H1 (cell line): ENCODE data around the gene RGS14. TPM values are rescaled to one million over a fixed set of nuclear protein-coding genes. Genes with fewer than 3 reads are reported as not detected.

ENCODE experiments used
- CTCF ChIA-PET: fragments of 300-600 bp; sonication (Branson Sonifier 250); formaldehyde crosslinking; loops from one replicate; lab custom pipeline; 2021; ENCODE audit not compliant: partially characterized antibody; lab: Charles Lee
- POLR2A ChIA-PET: fragments of 300-600 bp; sonication (Branson Sonifier 250); formaldehyde crosslinking; loops from one replicate; lab custom pipeline; 2021; ENCODE audit warnings: inconsistent platforms; ENCODE audit not compliant: partially characterized antibody; lab: Charles Lee
- DNase-seq, 2 experiments: peaks; one replicate each; pipeline versions ENCODE4 v3.0.0 to v3.0.0-alpha.2; 2010 to 2022; ENCODE audit warnings: low spot score in 2 of 2, low read depth in 1 of 2, mixed read lengths in 1 of 2
- FAIRE-seq: peaks from 2 replicates; lab custom pipeline; 2011; peaks lifted over from hg19 to GRCh38; lab: Jason Lieb, UNC
- H2AFZ ChIP-seq: 2 replicates; pipeline ENCODE4 v1.8.1; 2012; ENCODE audit warnings: low read length, inconsistent platforms
- H2AK5ac ChIP-seq: 2 replicates; pipeline ENCODE4 v1.6.1; 2013; ENCODE audit warnings: low read depth, low read length
- H2BK120ac ChIP-seq: replicated peaks from 2 replicates; pipeline ENCODE3; 2013; ENCODE audit warnings: low read depth, low read length, inconsistent platforms
- H2BK12ac ChIP-seq: 2 replicates; pipeline ENCODE4 v1.6.1; 2013; ENCODE audit warnings: low read depth, low read length
- H2BK15ac ChIP-seq: 2 replicates; pipeline ENCODE4 v1.6.1; 2013; ENCODE audit warnings: low read length
- H2BK20ac ChIP-seq: 2 replicates; pipeline ENCODE4 v1.6.1; 2013; ENCODE audit warnings: low read length
- H2BK5ac ChIP-seq: 2 replicates; pipeline ENCODE4 v1.6.1; 2013; ENCODE audit warnings: low read depth, low read length
- H3K14ac ChIP-seq: 2 replicates; pipeline ENCODE4 v1.6.1; 2013; ENCODE audit warnings: inconsistent platforms; ENCODE audit not compliant: insufficient read length
- H3K18ac ChIP-seq: 2 replicates; pipeline ENCODE4 v1.6.1; 2013; ENCODE audit warnings: low read length; ENCODE audit errors: extremely low read depth
- H3K23ac ChIP-seq: 2 replicates; pipeline ENCODE4 v1.6.1; 2013; ENCODE audit warnings: inconsistent platforms; ENCODE audit not compliant: insufficient read length
- H3K23me2 ChIP-seq: 2 replicates; pipeline ENCODE4 v1.6.1; 2013; ENCODE audit warnings: low read depth, low read length
- H3K27ac ChIP-seq: 2 replicates; pipeline ENCODE4 v1.6.1; 2011; ENCODE audit warnings: low read depth, low read length, inconsistent platforms
- H3K27me3 ChIP-seq, 4 experiments: replicated peaks in 1 of 4; 1 replicate in 1 of 4; 2 replicates in 3 of 4; pipeline versions ENCODE4 v1.6.1 to v1.8.1; 2011 to 2013; ENCODE audit warnings: low read length in 3 of 4, mild to moderate bottlenecking in 3 of 4, inconsistent platforms in 2 of 4, mixed read lengths in 2 of 4, moderate library complexity in 1 of 4; ENCODE audit not compliant: control insufficient read depth in 3 of 4, insufficient read depth in 3 of 4; ENCODE audit errors: extremely low read depth in 1 of 4
- H3K36me3 ChIP-seq, 4 experiments: 2 replicates each; pipeline versions ENCODE4 v1.6.1 to v1.8.1; 2011 to 2013; ENCODE audit warnings: mild to moderate bottlenecking in 4 of 4, low read length in 3 of 4, moderate library complexity in 2 of 4, control low read depth in 1 of 4, inconsistent platforms in 1 of 4; ENCODE audit not compliant: insufficient read depth in 4 of 4, control insufficient read depth in 2 of 4
- H3K4ac ChIP-seq: replicated peaks from 2 replicates; pipeline ENCODE3; 2013; ENCODE audit warnings: low read length, low read depth, mixed read lengths, inconsistent platforms; ENCODE audit not compliant: insufficient read length
- H3K4me1 ChIP-seq, 4 experiments: replicated peaks in 1 of 4; 1 replicate in 1 of 4; 2 replicates in 3 of 4; pipeline versions ENCODE4 v1.6.1 to v1.8.1; 2011 to 2013; ENCODE audit warnings: low read length in 3 of 4, inconsistent platforms in 2 of 4, mixed read lengths in 1 of 4; ENCODE audit not compliant: insufficient read depth in 4 of 4, control insufficient read depth in 3 of 4
- H3K4me2 ChIP-seq, 2 experiments: 2 replicates each; pipeline versions ENCODE4 v1.6.1 to v1.8.1; 2011 to 2013; ENCODE audit warnings: low read depth in 2 of 2, low read length in 2 of 2, control low read depth in 1 of 2, inconsistent platforms in 1 of 2, mild to moderate bottlenecking in 1 of 2; ENCODE audit not compliant: insufficient read depth in 1 of 2
- H3K4me3 ChIP-seq, 4 experiments: fragments of 200-600, 300-600 bp in 1 of 4; sonication (generic), shearing (Covaris generic), sonication (Bioruptor Twin) in 1 of 4; 2 replicates each; pipeline versions ENCODE4 v1.5.1 to v1.8.1; 2011 to 2016; ENCODE audit warnings: low read length in 4 of 4, low read depth in 3 of 4, control low read depth in 2 of 4, inconsistent platforms in 2 of 4, mild to moderate bottlenecking in 2 of 4, mixed read lengths in 1 of 4, moderate library complexity in 1 of 4; ENCODE audit not compliant: insufficient read depth in 2 of 4; ENCODE audit errors: extremely low read depth in 1 of 4
- H3K56ac ChIP-seq: replicated peaks from 2 replicates; pipeline ENCODE3; 2013; ENCODE audit warnings: low read depth, mild to moderate bottlenecking, mixed read lengths, low read length, inconsistent platforms; ENCODE audit not compliant: insufficient read length
- H3K79me1 ChIP-seq: 2 replicates; pipeline ENCODE4 v1.6.1; 2013; ENCODE audit warnings: low read depth, low read length, control low read depth
- H3K79me2 ChIP-seq, 2 experiments: 2 replicates each; pipeline versions ENCODE4 v1.6.1 to v1.8.1; 2012 to 2013; ENCODE audit warnings: low read length in 2 of 2, mild to moderate bottlenecking in 2 of 2, inconsistent platforms in 1 of 2; ENCODE audit not compliant: insufficient read depth in 2 of 2, control insufficient read depth in 1 of 2
- H3K9ac ChIP-seq, 4 experiments: replicated peaks in 1 of 4; 1 replicate in 1 of 4; 2 replicates in 3 of 4; pipeline versions ENCODE4 v1.6.1 to v1.8.1; 2011 to 2013; ENCODE audit warnings: low read depth in 3 of 4, low read length in 3 of 4, control low read depth in 2 of 4, mild to moderate bottlenecking in 2 of 4, moderate library complexity in 2 of 4, inconsistent platforms in 1 of 4; ENCODE audit errors: extremely low read depth in 1 of 4
- H3K9me3 ChIP-seq, 2 experiments: 2 replicates each; pipeline versions ENCODE4 v1.6.1 to v1.8.1; 2012 to 2013; ENCODE audit warnings: mild to moderate bottlenecking in 2 of 2, moderate library complexity in 2 of 2, control low read depth in 1 of 2, inconsistent platforms in 1 of 2, low read depth in 1 of 2, low read length in 1 of 2, mixed read lengths in 1 of 2; ENCODE audit not compliant: insufficient read depth in 2 of 2
- H4K20me1 ChIP-seq, 2 experiments: replicated peaks in 1 of 2; 2 replicates each; pipeline versions ENCODE3 to v1.8.1; 2011 to 2013; ENCODE audit warnings: inconsistent platforms in 2 of 2, low read length in 2 of 2, mild to moderate bottlenecking in 1 of 2; ENCODE audit not compliant: insufficient read depth in 2 of 2, control insufficient read depth in 1 of 2
- H4K5ac ChIP-seq: 2 replicates; pipeline ENCODE4 v1.6.1; 2013; ENCODE audit warnings: low read length, low read depth, mixed read lengths, inconsistent platforms; ENCODE audit not compliant: insufficient read length
- H4K8ac ChIP-seq: 2 replicates; pipeline ENCODE4 v1.8.0; 2013; ENCODE audit warnings: mild to moderate bottlenecking, moderate library complexity, low read length, inconsistent platforms; ENCODE audit not compliant: insufficient read depth; ENCODE audit errors: extremely low read depth
- H4K91ac ChIP-seq: replicated peaks from 2 replicates; pipeline ENCODE3; 2013; ENCODE audit warnings: low read length, mixed read lengths, inconsistent platforms; ENCODE audit not compliant: insufficient read length
- BRCA1 ChIP-seq: IDR thresholded peaks from 2 replicates; pipeline ENCODE4 v1.6.1; 2012; ENCODE audit warnings: low read depth, low read length, improper control_type of control experiment
- CEBPB ChIP-seq: IDR thresholded peaks from 2 replicates; pipeline ENCODE4 v1.6.1; 2012; ENCODE audit warnings: low read depth, low read length
- CHD1 ChIP-seq: IDR thresholded peaks from 2 replicates; pipeline ENCODE4 v1.6.1; 2012; ENCODE audit warnings: low read depth, low read length, improper control_type of control experiment
- GTF2F1 ChIP-seq: IDR thresholded peaks from 2 replicates; pipeline ENCODE4 v1.6.1; 2012; ENCODE audit warnings: low read depth, low read length, improper control_type of control experiment, borderline replicate concordance
- MAX ChIP-seq: IDR thresholded peaks from 2 replicates; pipeline ENCODE4 v1.6.1; 2012; ENCODE audit warnings: inconsistent platforms
- POU5F1 ChIP-seq: IDR thresholded peaks from 2 replicates; pipeline ENCODE4 v1.6.1; 2011; ENCODE audit warnings: low read depth, mild to moderate bottlenecking, low read length, moderate library complexity
- RFX5 ChIP-seq: IDR thresholded peaks from 2 replicates; pipeline ENCODE4 v1.6.1; 2011; ENCODE audit warnings: low read depth, low read length, improper control_type of control experiment, borderline replicate concordance
- SIRT6 ChIP-seq: IDR thresholded peaks from one replicate; pipeline ENCODE4 v1.7.1; 2012; ENCODE audit warnings: low read length, inconsistent platforms
- SP1 ChIP-seq: IDR thresholded peaks from 2 replicates; pipeline ENCODE4 v1.6.1; 2011; ENCODE audit warnings: low read depth, low read length
- SP4 ChIP-seq: IDR thresholded peaks from 2 replicates; pipeline ENCODE4 v1.6.1; 2012; ENCODE audit warnings: low read length, inconsistent platforms
- SUZ12 ChIP-seq: fragments of 200-600 bp; sonication (generic); IDR thresholded peaks from 2 replicates; pipeline ENCODE4 v1.6.1; 2012; ENCODE audit warnings: mild to moderate bottlenecking, inconsistent platforms, low read length, moderate library complexity, mixed read lengths
- TCF12 ChIP-seq: IDR thresholded peaks from 2 replicates; pipeline ENCODE4 v1.6.1; 2011; ENCODE audit warnings: low read depth, mild to moderate bottlenecking, low read length
- WGBS, 2 experiments: shearing (Covaris generic) in 1 of 2; methylation state at CpG; one replicate each; pipeline versions ENCODE4 v1.1.6 to v1.1.7; 2013 to 2015; ENCODE audit warnings: low lambda C conversion rate in 2 of 2, mixed read lengths in 2 of 2, inconsistent platforms in 1 of 2, low coverage in 1 of 2, missing lambda C conversion rate in 1 of 2; ENCODE audit not compliant: insufficient replicate concordance in 2 of 2, insufficient coverage in 1 of 2, insufficient read length in 1 of 2; ENCODE audit errors: extremely low coverage in 1 of 2, missing lambda C conversion rate in 1 of 2; 5-methylcytosine and 5-hydroxymethylcytosine counted together
- polyA plus RNA-seq, 7 experiments: library from polyadenylated mRNA; depleted of rRNA in 3 of 7; stranded (reverse) in 5 of 7; unstranded in 2 of 7; fragments of >200 nt in 5 of 7; fragments of 200-250 nt in 2 of 7; gene quantifications; 1 replicate in 5 of 7; 2 replicates in 1 of 7; 4 replicates in 1 of 7; pipeline versions ENCODE4 v1.2.1 to v1.2.3, GENCODE V29; 2011 to 2013; ENCODE audit warnings: missing spikeins in 2 of 7, mixed read lengths in 2 of 7
- total RNA-seq: library from RNA; stranded (reverse); fragmentation: NEBNext Ultra II Directional; extraction: Animal tissue kit (Norgen Biotek cat#: 25700); gene quantifications from 2 replicates; pipeline ENCODE4 v1.2.1, GENCODE V29; 2021

Gene RGS14
- total and polyA plus RNA-seq, 2 of the 8 experiments (the other 6 are each of a cell fraction or from before 2014, with no cell fraction given): 24.4 to 46.1 TPM

- Histone ChIP-seq H3K23ac (no peak overlapping the region), H3K4ac (no peak overlapping the region), H3K27ac (no peak overlapping the region), H3K9ac (no peak overlapping the region), H3K14ac (no peak overlapping the region), H3K9me3 (no peaks in the 10 kb centered on the region), H3K36me3 (no peaks in the 10 kb centered on the region), H3K56ac (no peak overlapping the region), H2AFZ (no peak overlapping the region), H4K91ac (no peak overlapping the region), H4K5ac (no peak overlapping the region), H2AK5ac (no peak overlapping the region), H3K79me2 (no peaks in the 10 kb centered on the region), H2BK120ac (no peak overlapping the region), H4K20me1 (no peaks in the 10 kb centered on the region), H3K4me3 (no peak overlapping the region), H3K18ac (no peak overlapping the region), H4K8ac (no peak overlapping the region), H2BK5ac (no peak overlapping the region), H3K79me1 (no peaks in the 10 kb centered on the region), H3K23me2 (peaks cover 13% of the 10 kb centered on the region; the same call in 1 of the 2 replicates), H3K4me2 (no peak overlapping the region), H2BK20ac (no peak overlapping the region), H2BK12ac (no peak overlapping the region), H3K4me1 (peaks cover 0 to 22% (median 14%) of the 10 kb centered on the region in 4 experiments; a peak in 5 of 7 replicates), H3K27me3 (peaks cover 22 to 68% (median 43%) of the 10 kb centered on the region in 4 experiments), H2BK15ac (no peak overlapping the region)
- no peak for FAIRE-seq
- TF ChIP-seq POU5F1 (no peak), CEBPB (no peak), SIRT6 (no peak), BRCA1 (no peak), MAX (no peak), TCF12 (no peak), SP4 (no peak), CHD1 (no peak), SP1 (no peak), RFX5 (no peak), SUZ12 (no peak), GTF2F1 (no peak)
- no peak for DNase-seq
- WGBS, 2 experiments: 93% methylated on average over 5 of the region's 5 CpGs; no CpG with 5 or more reads in 1 of the 2 experiments
- ChIA-PET POLR2A (interaction anchor here (0.7 to 10.8 kb wide), 8 partner anchors 9 to 48 kb away, joined by 3 to 143 read pairs (median 5); partner anchors contain the start of gene PRR7), CTCF (interaction anchor here (1.2 to 10.5 kb wide), 10 partner anchors 10 to 97 kb away, joined by 3 to 343 read pairs (median 25); partner anchors contain the start of genes GRK6, PRR7 and SLC34A1)
Measured at GRCh38 chr5:177405805-177406204, 48.1 kb downstream of the RGS14 start.
